HG02798 (cell line): ENCODE measurements around the gene CEPT1.
A peak's percentile ranks its signal among the peaks of the same experiment; 100 is the strongest.
"Not testable (repeated sequence)": the region's sequence is repeated elsewhere in the genome, so short reads cannot be mapped to it uniquely, and the experiment has no call there.

Source experiments
- ATAC-seq: cut with Tn5 transposase; IDR thresholded peaks from one replicate; pipeline ENCODE4 v1.9.1; 2021; ENCODE audit warnings: mild to moderate bottlenecking; ENCODE audit not compliant: unreplicated experiment, poor library complexity

The CEPT1 gene

DNA sequence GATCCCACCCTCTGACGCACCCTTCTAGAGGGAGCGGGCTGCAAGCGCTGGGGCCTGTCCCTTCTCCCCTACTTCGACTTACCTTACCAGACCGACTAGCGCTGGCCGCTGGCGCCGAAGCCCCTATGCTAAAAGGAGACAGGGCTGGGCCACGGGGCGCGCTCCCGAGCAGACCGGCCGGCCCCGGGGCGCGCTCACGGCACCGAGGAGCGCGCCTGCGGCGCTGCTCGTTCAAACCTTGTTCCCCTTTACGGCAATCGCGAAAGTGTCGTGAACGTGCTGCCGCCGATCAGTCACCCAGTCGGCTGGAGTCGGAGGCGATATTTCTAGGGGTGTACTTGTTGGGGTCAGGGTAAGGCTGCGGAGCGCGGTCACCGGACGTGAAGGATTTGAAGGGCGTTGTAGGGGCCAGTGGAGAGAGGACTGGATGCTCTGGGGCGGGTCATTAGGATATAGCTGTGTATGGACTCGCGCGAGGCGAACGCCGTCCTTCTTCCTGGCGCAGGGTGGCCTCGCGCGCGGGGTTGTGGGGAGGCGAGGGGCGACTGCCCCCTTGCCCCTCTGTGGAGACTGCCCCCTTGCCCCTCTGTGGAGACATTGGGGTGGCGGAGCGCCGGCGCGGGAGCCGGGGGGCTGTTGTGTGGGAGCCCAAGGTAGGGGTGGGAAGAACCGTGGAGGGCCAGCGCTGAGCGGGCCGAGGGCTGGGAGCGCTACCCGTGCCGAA is at the start of gene CEPT1, which contains the start of gene DRAM2:
Gene CEPT1, plus strand, starts transcription at position 268 of the 724 bp plus-strand sequence. CDS start 7,492 bp downstream, outside the sequence.
Gene DRAM2, minus strand, starts transcription at position 138 of the 724 bp plus-strand sequence. CDS start 8,539 bp downstream, outside the sequence.
- ATAC-seq = peak; percentile 79

GRCh38 chr1:111095421-111095820 is 44.6 kb upstream of the CEPT1 start:
- not testable (repeated sequence) for ATAC-seq

GRCh38 chr1:111097356-111098099 is 42.5 kb upstream of the CEPT1 start:
- no peak for ATAC-seq

GRCh38 chr1:111099289-111099688 is 40.7 kb upstream of the CEPT1 start:
- no peak for ATAC-seq

DNA sequence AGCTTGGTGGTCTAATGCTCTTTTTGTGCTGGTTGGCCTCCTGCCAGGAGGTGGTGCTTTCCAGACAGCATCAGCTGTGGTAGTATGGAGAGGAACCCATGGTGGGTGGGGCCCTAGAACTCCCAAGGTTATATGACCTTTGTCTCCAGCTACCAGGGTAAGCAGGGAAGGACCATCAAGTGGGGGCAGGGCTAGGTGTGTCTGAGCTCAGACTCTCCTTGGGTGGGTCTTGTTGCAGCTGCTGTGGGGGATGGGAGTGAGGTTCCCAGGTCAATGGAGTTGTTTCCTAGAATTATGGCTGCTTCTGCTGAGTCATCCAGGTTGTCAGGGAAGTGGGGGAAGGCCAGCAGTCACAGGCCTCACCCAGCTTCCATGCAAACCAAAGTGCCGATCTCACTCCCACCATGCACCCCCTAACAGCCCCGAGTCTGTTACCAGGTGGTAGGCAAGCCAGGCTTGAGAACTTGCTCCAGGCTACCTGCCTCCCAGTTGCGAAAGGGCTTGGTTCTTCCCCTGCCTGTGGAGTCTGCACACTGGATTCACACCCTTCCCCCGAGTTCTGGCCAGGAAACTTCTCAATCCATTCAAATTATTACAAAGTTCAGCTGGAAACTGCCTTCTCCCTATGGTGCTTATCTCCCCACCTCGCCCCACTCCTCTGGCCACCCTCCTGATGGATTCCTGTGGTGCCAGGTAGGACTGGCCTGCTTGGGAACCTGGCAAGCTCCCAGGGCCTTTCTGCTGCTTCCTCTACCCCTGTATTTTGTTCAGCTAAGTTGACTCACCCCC is 38.0 kb upstream of the CEPT1 start:
- ATAC-seq = no peak

DNA sequence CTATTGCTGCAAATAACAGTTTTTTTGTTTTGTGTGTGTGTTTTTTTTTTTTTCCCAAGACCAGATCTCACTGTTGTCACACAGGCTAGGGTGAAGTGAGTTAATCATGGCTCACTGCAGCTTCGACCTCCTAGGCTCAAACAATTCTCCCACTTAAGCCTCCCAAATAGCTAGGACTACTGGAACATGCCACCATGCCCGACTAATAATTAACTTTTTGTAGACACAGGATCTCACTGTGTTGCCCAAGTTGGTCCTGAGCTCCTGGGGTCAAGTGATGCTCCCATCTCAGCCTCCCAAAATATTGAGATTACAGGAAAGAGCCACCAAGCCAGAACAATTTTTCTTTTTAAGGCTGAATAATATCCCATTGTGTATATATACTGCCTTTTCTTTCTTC is 35.0 kb upstream of the CEPT1 start:
- no peak for ATAC-seq

DNA sequence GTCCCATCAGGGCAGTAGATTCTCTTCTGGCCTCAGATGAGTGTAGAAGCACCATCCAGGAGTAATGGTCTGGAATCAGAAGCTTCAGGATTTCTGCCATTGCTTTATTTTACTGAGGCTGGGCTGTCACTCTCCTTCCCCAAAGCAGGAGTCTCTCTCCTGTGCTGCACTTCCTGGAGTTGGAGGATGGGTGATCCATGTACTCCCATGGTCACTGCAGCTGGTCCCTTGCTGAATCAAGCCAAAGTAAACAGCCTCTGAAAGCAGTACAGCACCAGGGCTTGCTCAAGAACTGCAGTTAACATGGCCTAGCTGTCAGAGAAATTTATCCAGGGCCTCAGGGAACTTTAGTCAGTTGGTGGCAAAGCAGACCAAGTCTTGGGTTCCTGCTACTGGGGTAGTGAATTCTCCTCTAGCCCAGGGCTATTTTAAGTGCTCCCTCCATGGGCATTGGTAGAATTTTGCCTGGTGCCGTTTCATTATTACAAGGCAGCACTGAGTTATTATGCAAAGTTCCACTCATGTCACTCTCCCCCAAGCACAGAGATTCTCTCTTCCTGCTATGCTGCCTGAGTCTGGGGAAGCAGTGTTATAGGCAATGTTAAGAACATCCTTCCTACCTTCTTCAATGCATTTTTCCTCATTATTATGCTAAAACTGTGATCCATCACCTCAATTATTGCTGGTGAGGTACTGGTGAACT is 29.7 kb upstream of the CEPT1 start:
- ATAC-seq = no peak

DNA sequence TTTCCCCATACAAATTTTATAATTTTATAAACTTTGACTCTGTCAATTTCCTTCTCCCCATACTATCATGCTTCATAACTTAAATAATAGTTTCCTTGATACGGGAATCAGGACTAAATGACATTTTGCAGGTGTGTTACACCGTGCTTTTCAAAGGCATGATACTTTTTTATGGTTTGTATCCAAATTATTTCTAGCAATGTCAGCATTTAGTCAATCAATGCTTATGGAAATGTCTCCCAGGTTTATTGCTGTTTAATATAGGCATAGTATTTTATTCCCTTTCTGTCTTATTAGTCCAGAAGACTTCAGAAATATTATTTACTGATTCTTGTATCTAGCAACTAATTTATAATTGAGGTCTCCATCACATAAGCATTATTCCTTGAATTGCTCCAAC is 23.5 kb upstream of the CEPT1 start:
- no peak for ATAC-seq

DNA sequence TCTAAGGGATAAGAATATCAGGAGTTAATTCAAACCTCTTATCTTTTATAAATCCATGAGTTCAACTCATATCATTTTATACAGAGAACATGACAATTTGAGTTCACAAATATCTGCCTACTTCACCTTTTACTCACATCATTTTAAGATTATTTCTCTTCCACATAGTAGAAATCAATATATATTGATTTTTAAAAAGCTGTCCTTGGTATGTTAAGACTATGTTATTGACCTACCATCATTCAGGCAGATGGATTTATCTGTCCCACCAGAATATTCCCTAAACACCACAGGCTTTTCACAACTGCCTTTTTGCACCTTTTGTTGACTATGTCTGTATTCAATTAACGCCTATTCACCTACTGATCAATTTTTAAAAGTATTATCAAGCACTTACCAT is 13.7 kb upstream of the CEPT1 start:
- no peak for ATAC-seq

GRCh38 chr1:111127923-111128643 is 11.9 kb upstream of the CEPT1 start:
- peak; percentile 82 for ATAC-seq

GRCh38 chr1:111129376-111129775 is 10.6 kb upstream of the CEPT1 start:
- no peak for ATAC-seq

GRCh38 chr1:111131693-111132092 is 8.3 kb upstream of the CEPT1 start:
- ATAC-seq = no peak

DNA sequence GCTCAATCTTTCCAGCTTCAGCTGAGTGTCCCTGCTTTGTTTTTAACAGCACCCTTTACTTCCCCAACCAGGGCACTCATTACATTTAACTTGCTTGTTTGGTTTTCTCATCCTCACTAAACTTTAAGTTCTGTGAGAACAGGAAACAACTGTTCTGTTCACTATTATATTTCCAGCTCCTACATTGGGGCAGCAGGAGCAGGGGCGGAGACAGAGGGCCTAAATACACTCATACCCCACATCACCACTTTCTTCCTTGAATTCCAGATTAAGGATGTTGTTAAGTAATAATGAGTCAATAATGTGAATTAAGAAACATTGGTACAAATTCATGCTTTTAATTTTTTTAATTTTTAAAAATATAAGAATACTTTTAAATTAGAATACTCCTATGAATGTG is 6.2 kb upstream of the CEPT1 start:
- no peak for ATAC-seq

DNA sequence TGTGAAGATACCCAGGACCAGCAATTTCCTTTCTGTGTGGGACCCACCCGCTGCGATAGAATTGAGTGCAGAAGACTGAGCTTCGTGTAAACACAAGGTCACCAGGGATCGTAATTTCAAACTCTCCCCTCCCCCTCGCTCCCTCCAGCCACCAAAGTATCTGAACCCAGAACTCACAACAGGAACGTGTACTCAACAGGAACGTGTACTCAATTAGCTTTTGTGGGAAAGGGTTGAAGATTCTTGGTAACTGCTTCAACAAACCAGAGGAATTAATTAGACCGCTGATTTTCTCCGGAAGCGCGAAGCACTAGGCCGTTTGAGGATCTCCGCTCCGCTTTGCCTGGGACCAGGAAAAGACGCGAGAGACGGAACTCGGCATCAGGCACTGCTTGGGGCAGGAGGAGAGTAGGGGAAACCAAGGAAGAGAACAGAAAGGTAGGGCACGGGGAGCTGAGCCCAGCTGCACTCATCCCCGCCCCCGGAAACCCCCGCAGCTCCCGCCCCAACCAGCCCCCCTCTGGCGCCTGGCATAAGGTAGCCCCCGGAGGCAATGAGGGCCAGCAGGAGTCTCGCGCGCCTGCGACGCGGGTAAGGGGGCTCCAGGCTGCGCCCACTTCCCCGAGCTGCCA is 583 bp upstream of the CEPT1 start:
- peak; percentile 44 for ATAC-seq

- ATAC-seq = no peak
Observed at GRCh38 chr1:111140680-111140967, 601 bp downstream of the CEPT1 start.

GRCh38 chr1:111141245-111142220 is 1.5 kb downstream of the CEPT1 start:
- no peak for ATAC-seq

- no peak for ATAC-seq
Observed at GRCh38 chr1:111142356-111142975, 2.4 kb downstream of the CEPT1 start.

DNA sequence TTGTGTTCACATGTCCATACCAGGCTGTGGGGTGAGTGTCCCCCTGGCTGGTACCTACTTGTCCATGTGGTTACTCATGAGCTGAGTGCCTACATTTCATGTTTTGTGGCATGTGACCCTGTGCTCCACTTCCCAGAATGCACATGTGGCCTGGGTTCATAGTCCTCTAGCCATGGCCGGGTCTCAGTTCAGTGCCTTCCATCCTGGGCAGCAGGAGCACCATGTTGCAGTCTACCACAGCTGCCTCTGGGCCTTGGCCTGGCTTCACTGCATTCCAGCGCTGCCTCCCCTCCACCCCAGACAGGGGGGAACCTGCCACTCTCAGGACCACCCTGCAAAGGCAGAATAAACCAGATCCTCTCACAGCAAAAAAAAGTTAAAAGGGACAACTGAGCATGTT is 5.5 kb downstream of the CEPT1 start:
- no peak for ATAC-seq
